H1 (cell line): Measurements from ENCODE around the gene FGD5. TPM values are rescaled to one million over a fixed set of nuclear protein-coding genes. Genes with fewer than 3 reads are reported as not detected.

Source experiments
- CTCF ChIA-PET: fragments of 300-600 bp; sonication (Branson Sonifier 250); formaldehyde crosslinking; loops from one replicate; lab custom pipeline; 2021; ENCODE audit not compliant: partially characterized antibody; lab: Charles Lee
- POLR2A ChIA-PET: fragments of 300-600 bp; sonication (Branson Sonifier 250); formaldehyde crosslinking; loops from one replicate; lab custom pipeline; 2021; ENCODE audit warnings: inconsistent platforms; ENCODE audit not compliant: partially characterized antibody; lab: Charles Lee
- DNase-seq, 2 experiments: peaks; one replicate each; pipeline versions ENCODE4 v3.0.0 to v3.0.0-alpha.2; 2010 to 2022; ENCODE audit warnings: low spot score in 2 of 2, low read depth in 1 of 2, mixed read lengths in 1 of 2
- FAIRE-seq: peaks from 2 replicates; lab custom pipeline; 2011; peaks lifted over from hg19 to GRCh38; lab: Jason Lieb, UNC
- H2AFZ ChIP-seq: 2 replicates; pipeline ENCODE4 v1.8.1; 2012; ENCODE audit warnings: low read length, inconsistent platforms
- H2AK5ac ChIP-seq: 2 replicates; pipeline ENCODE4 v1.6.1; 2013; ENCODE audit warnings: low read depth, low read length
- H2BK120ac ChIP-seq: replicated peaks from 2 replicates; pipeline ENCODE3; 2013; ENCODE audit warnings: low read depth, low read length, inconsistent platforms
- H2BK12ac ChIP-seq: 2 replicates; pipeline ENCODE4 v1.6.1; 2013; ENCODE audit warnings: low read depth, low read length
- H2BK15ac ChIP-seq: 2 replicates; pipeline ENCODE4 v1.6.1; 2013; ENCODE audit warnings: low read length
- H2BK20ac ChIP-seq: 2 replicates; pipeline ENCODE4 v1.6.1; 2013; ENCODE audit warnings: low read length
- H2BK5ac ChIP-seq: 2 replicates; pipeline ENCODE4 v1.6.1; 2013; ENCODE audit warnings: low read depth, low read length
- H3K14ac ChIP-seq: 2 replicates; pipeline ENCODE4 v1.6.1; 2013; ENCODE audit warnings: inconsistent platforms; ENCODE audit not compliant: insufficient read length
- H3K18ac ChIP-seq: 2 replicates; pipeline ENCODE4 v1.6.1; 2013; ENCODE audit warnings: low read length; ENCODE audit errors: extremely low read depth
- H3K23ac ChIP-seq: 2 replicates; pipeline ENCODE4 v1.6.1; 2013; ENCODE audit warnings: inconsistent platforms; ENCODE audit not compliant: insufficient read length
- H3K23me2 ChIP-seq: 2 replicates; pipeline ENCODE4 v1.6.1; 2013; ENCODE audit warnings: low read depth, low read length
- H3K27ac ChIP-seq: 2 replicates; pipeline ENCODE4 v1.6.1; 2011; ENCODE audit warnings: low read depth, low read length, inconsistent platforms
- H3K27me3 ChIP-seq, 4 experiments: replicated peaks in 1 of 4; 1 replicate in 1 of 4; 2 replicates in 3 of 4; pipeline versions ENCODE4 v1.6.1 to v1.8.1; 2011 to 2013; ENCODE audit warnings: low read length in 3 of 4, mild to moderate bottlenecking in 3 of 4, inconsistent platforms in 2 of 4, mixed read lengths in 2 of 4, moderate library complexity in 1 of 4; ENCODE audit not compliant: control insufficient read depth in 3 of 4, insufficient read depth in 3 of 4; ENCODE audit errors: extremely low read depth in 1 of 4
- H3K36me3 ChIP-seq, 4 experiments: 2 replicates each; pipeline versions ENCODE4 v1.6.1 to v1.8.1; 2011 to 2013; ENCODE audit warnings: mild to moderate bottlenecking in 4 of 4, low read length in 3 of 4, moderate library complexity in 2 of 4, control low read depth in 1 of 4, inconsistent platforms in 1 of 4; ENCODE audit not compliant: insufficient read depth in 4 of 4, control insufficient read depth in 2 of 4
- H3K4ac ChIP-seq: replicated peaks from 2 replicates; pipeline ENCODE3; 2013; ENCODE audit warnings: low read length, low read depth, mixed read lengths, inconsistent platforms; ENCODE audit not compliant: insufficient read length
- H3K4me1 ChIP-seq, 4 experiments: replicated peaks in 1 of 4; 1 replicate in 1 of 4; 2 replicates in 3 of 4; pipeline versions ENCODE4 v1.6.1 to v1.8.1; 2011 to 2013; ENCODE audit warnings: low read length in 3 of 4, inconsistent platforms in 2 of 4, mixed read lengths in 1 of 4; ENCODE audit not compliant: insufficient read depth in 4 of 4, control insufficient read depth in 3 of 4
- H3K4me2 ChIP-seq, 2 experiments: 2 replicates each; pipeline versions ENCODE4 v1.6.1 to v1.8.1; 2011 to 2013; ENCODE audit warnings: low read depth in 2 of 2, low read length in 2 of 2, control low read depth in 1 of 2, inconsistent platforms in 1 of 2, mild to moderate bottlenecking in 1 of 2; ENCODE audit not compliant: insufficient read depth in 1 of 2
- H3K4me3 ChIP-seq, 4 experiments: fragments of 200-600, 300-600 bp in 1 of 4; sonication (generic), shearing (Covaris generic), sonication (Bioruptor Twin) in 1 of 4; 2 replicates each; pipeline versions ENCODE4 v1.5.1 to v1.8.1; 2011 to 2016; ENCODE audit warnings: low read length in 4 of 4, low read depth in 3 of 4, control low read depth in 2 of 4, inconsistent platforms in 2 of 4, mild to moderate bottlenecking in 2 of 4, mixed read lengths in 1 of 4, moderate library complexity in 1 of 4; ENCODE audit not compliant: insufficient read depth in 2 of 4; ENCODE audit errors: extremely low read depth in 1 of 4
- H3K56ac ChIP-seq: replicated peaks from 2 replicates; pipeline ENCODE3; 2013; ENCODE audit warnings: low read depth, mild to moderate bottlenecking, mixed read lengths, low read length, inconsistent platforms; ENCODE audit not compliant: insufficient read length
- H3K79me1 ChIP-seq: 2 replicates; pipeline ENCODE4 v1.6.1; 2013; ENCODE audit warnings: low read depth, low read length, control low read depth
- H3K79me2 ChIP-seq, 2 experiments: 2 replicates each; pipeline versions ENCODE4 v1.6.1 to v1.8.1; 2012 to 2013; ENCODE audit warnings: low read length in 2 of 2, mild to moderate bottlenecking in 2 of 2, inconsistent platforms in 1 of 2; ENCODE audit not compliant: insufficient read depth in 2 of 2, control insufficient read depth in 1 of 2
- H3K9ac ChIP-seq, 4 experiments: replicated peaks in 1 of 4; 1 replicate in 1 of 4; 2 replicates in 3 of 4; pipeline versions ENCODE4 v1.6.1 to v1.8.1; 2011 to 2013; ENCODE audit warnings: low read depth in 3 of 4, low read length in 3 of 4, control low read depth in 2 of 4, mild to moderate bottlenecking in 2 of 4, moderate library complexity in 2 of 4, inconsistent platforms in 1 of 4; ENCODE audit errors: extremely low read depth in 1 of 4
- H3K9me3 ChIP-seq, 2 experiments: 2 replicates each; pipeline versions ENCODE4 v1.6.1 to v1.8.1; 2012 to 2013; ENCODE audit warnings: mild to moderate bottlenecking in 2 of 2, moderate library complexity in 2 of 2, control low read depth in 1 of 2, inconsistent platforms in 1 of 2, low read depth in 1 of 2, low read length in 1 of 2, mixed read lengths in 1 of 2; ENCODE audit not compliant: insufficient read depth in 2 of 2
- H4K20me1 ChIP-seq, 2 experiments: replicated peaks in 1 of 2; 2 replicates each; pipeline versions ENCODE3 to v1.8.1; 2011 to 2013; ENCODE audit warnings: inconsistent platforms in 2 of 2, low read length in 2 of 2, mild to moderate bottlenecking in 1 of 2; ENCODE audit not compliant: insufficient read depth in 2 of 2, control insufficient read depth in 1 of 2
- H4K5ac ChIP-seq: 2 replicates; pipeline ENCODE4 v1.6.1; 2013; ENCODE audit warnings: low read length, low read depth, mixed read lengths, inconsistent platforms; ENCODE audit not compliant: insufficient read length
- H4K8ac ChIP-seq: 2 replicates; pipeline ENCODE4 v1.8.0; 2013; ENCODE audit warnings: mild to moderate bottlenecking, moderate library complexity, low read length, inconsistent platforms; ENCODE audit not compliant: insufficient read depth; ENCODE audit errors: extremely low read depth
- H4K91ac ChIP-seq: replicated peaks from 2 replicates; pipeline ENCODE3; 2013; ENCODE audit warnings: low read length, mixed read lengths, inconsistent platforms; ENCODE audit not compliant: insufficient read length
- ASH2L ChIP-seq: fragments of 200-600, 300-600 bp; sonication (generic); IDR thresholded peaks from one replicate; pipeline ENCODE4 v1.7.1; 2017; ENCODE audit warnings: low read length
- BACH1 ChIP-seq: IDR thresholded peaks from 2 replicates; pipeline ENCODE4 v1.6.1; 2012; ENCODE audit warnings: low read length, improper control_type of control experiment
- BRCA1 ChIP-seq: IDR thresholded peaks from 2 replicates; pipeline ENCODE4 v1.6.1; 2012; ENCODE audit warnings: low read depth, low read length, improper control_type of control experiment
- CBX5 ChIP-seq: fragments of 300-800, 300-1000 bp; sonication (generic); IDR thresholded peaks from 2 replicates; pipeline ENCODE4 v1.7.1; 2016; ENCODE audit warnings: antibody characterized with exemption, low read length, low read depth
- CBX8 ChIP-seq: fragments of 300-800, 300-1000 bp; sonication (generic); IDR thresholded peaks from 2 replicates; pipeline ENCODE4 v1.7.1; 2016; ENCODE audit warnings: low read depth, low read length, borderline replicate concordance
- HDAC2 ChIP-seq, 2 experiments: fragments of 300-600 bp in 1 of 2; sonication (generic) in 1 of 2; IDR thresholded peaks; 2 replicates each; pipeline ENCODE4 v1.6.1; 2011 to 2012; ENCODE audit warnings: low read depth in 2 of 2, low read length in 2 of 2, mild to moderate bottlenecking in 2 of 2, moderate library complexity in 2 of 2, borderline replicate concordance in 1 of 2, inconsistent platforms in 1 of 2
- KDM1A ChIP-seq: fragments of 200-600, 300-600 bp; sonication (generic); IDR thresholded peaks from 2 replicates; pipeline ENCODE4 v1.7.1; 2016; ENCODE audit warnings: mild to moderate bottlenecking, low read length, borderline replicate concordance
- RBBP5 ChIP-seq: IDR thresholded peaks from 2 replicates; pipeline ENCODE4 v1.7.1; 2012; ENCODE audit warnings: low read depth, mild to moderate bottlenecking, inconsistent platforms, low read length, moderate library complexity, borderline replicate concordance
- SIRT6 ChIP-seq: IDR thresholded peaks from one replicate; pipeline ENCODE4 v1.7.1; 2012; ENCODE audit warnings: low read length, inconsistent platforms
- SRF ChIP-seq: IDR thresholded peaks from 2 replicates; pipeline ENCODE4 v1.6.1; 2011; ENCODE audit warnings: mild to moderate bottlenecking, low read depth, low read length, moderate library complexity
- TAF1 ChIP-seq: IDR thresholded peaks from 2 replicates; pipeline ENCODE4 v1.6.1; 2011; ENCODE audit warnings: mild to moderate bottlenecking, low read depth, low read length
- WGBS, 2 experiments: shearing (Covaris generic) in 1 of 2; methylation state at CpG; one replicate each; pipeline versions ENCODE4 v1.1.6 to v1.1.7; 2013 to 2015; ENCODE audit warnings: low lambda C conversion rate in 2 of 2, mixed read lengths in 2 of 2, inconsistent platforms in 1 of 2, low coverage in 1 of 2, missing lambda C conversion rate in 1 of 2; ENCODE audit not compliant: insufficient replicate concordance in 2 of 2, insufficient coverage in 1 of 2, insufficient read length in 1 of 2; ENCODE audit errors: extremely low coverage in 1 of 2, missing lambda C conversion rate in 1 of 2; 5-methylcytosine and 5-hydroxymethylcytosine counted together
- polyA plus RNA-seq, 7 experiments: library from polyadenylated mRNA; depleted of rRNA in 3 of 7; stranded (reverse) in 5 of 7; unstranded in 2 of 7; fragments of >200 nt in 5 of 7; fragments of 200-250 nt in 2 of 7; gene quantifications; 1 replicate in 5 of 7; 2 replicates in 1 of 7; 4 replicates in 1 of 7; pipeline versions ENCODE4 v1.2.1 to v1.2.3, GENCODE V29; 2011 to 2013; ENCODE audit warnings: missing spikeins in 2 of 7, mixed read lengths in 2 of 7
- total RNA-seq: library from RNA; stranded (reverse); fragmentation: NEBNext Ultra II Directional; extraction: Animal tissue kit (Norgen Biotek cat#: 25700); gene quantifications from 2 replicates; pipeline ENCODE4 v1.2.1, GENCODE V29; 2021

Gene FGD5
- total and polyA plus RNA-seq, 2 of the 8 experiments (the other 6 are each of a cell fraction or from before 2014, with no cell fraction given), result 4.7 to 14.3 TPM

DNA sequence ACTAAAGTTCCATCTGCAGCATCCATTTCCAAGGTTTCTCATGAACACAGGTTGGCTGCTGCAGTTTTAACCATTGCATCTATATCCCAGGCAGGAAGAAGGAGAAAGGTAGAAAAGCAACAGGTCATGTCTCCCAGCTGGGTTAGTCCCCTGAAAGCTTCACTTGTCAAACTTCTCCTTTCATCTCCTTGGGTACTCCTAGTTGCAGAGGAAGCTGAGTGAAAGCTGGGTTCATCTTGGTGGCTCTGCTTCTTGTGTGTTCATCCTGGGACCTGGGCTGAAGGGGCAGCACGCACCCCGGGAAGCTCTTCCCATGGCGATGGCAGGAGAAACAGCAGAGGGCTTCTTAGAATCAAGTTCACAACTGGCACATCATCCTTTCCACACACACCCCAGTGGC is 67.3 kb downstream of the FGD5 start:
- no peak overlapping the region for H3K56ac ChIP-seq
- H4K8ac ChIP-seq, result no peak overlapping the region
- no peak overlapping the region for H3K4me2 ChIP-seq
- no peaks in the 10 kb centered on the region for H3K4me1 ChIP-seq
- H4K5ac ChIP-seq, result no peak overlapping the region
- H3K4ac ChIP-seq, result no peak overlapping the region
- no peak overlapping the region for H3K4me3 ChIP-seq
- no peaks in the 10 kb centered on the region for H3K36me3 ChIP-seq
- ChIA-PET POLR2A (interaction anchor here (1.6 kb wide), 1 partner anchor 29 kb away, joined by 3 read pairs; no protein-coding TSS in a partner anchor), CTCF (interaction anchor here (1.0 to 23.5 kb wide), 6 partner anchors 9 to 105 kb away, joined by 3 to 337 read pairs (median 6); no protein-coding TSS in a partner anchor)
- no peak overlapping the region for H3K9ac ChIP-seq
- H2BK12ac ChIP-seq, result no peak overlapping the region
- H3K18ac ChIP-seq, result no peak overlapping the region
- H4K91ac ChIP-seq, result no peak overlapping the region
- no peaks in the 10 kb centered on the region for H3K79me2 ChIP-seq
- 100% methylated on average over 3 of the region's 3 CpGs; no CpG with 5 or more reads in 1 of the 2 experiments for WGBS, 2 experiments
- DNase-seq (no peak), FAIRE-seq (no peak)
- no peaks in the 10 kb centered on the region for H3K9me3 ChIP-seq
- no peak overlapping the region for H2BK5ac ChIP-seq
- no peak overlapping the region for H2BK120ac ChIP-seq
- H4K20me1 ChIP-seq, result no peaks in the 10 kb centered on the region
- H3K23me2 ChIP-seq, result no peaks in the 10 kb centered on the region
- H3K14ac ChIP-seq, result no peak overlapping the region
- H3K27ac ChIP-seq, result no peak overlapping the region
- H3K27me3 ChIP-seq, result no peaks in the 10 kb centered on the region
- H3K79me1 ChIP-seq, result no peaks in the 10 kb centered on the region; the same call in 1 of the 2 replicates
- no peak overlapping the region for H2BK15ac ChIP-seq
- no peak overlapping the region for H3K23ac ChIP-seq
- no peak overlapping the region for H2AK5ac ChIP-seq
- H2AFZ ChIP-seq, result no peak overlapping the region
- no peak overlapping the region for H2BK20ac ChIP-seq
- TF ChIP-seq BACH1, result no peak
- TF ChIP-seq KDM1A, result no peak
- TF ChIP-seq SRF, result no peak
- no peak for TF ChIP-seq TAF1
- TF ChIP-seq CBX8, result no peak
- no peak for TF ChIP-seq ASH2L
- TF ChIP-seq RBBP5, result no peak
- TF ChIP-seq CBX5, result no peak
- no peak for TF ChIP-seq BRCA1
- no peak for TF ChIP-seq SIRT6
- no peak for TF ChIP-seq HDAC2 (IDR thresholded peaks at IDR 0.05; ENCODE audit: borderline replicate concordance in 1 of 2, low read depth in 2 of 2, low read length in 2 of 2)
